Measurements from ENCODE around the gene POTEF. TPM values are rescaled to one million over a fixed set of nuclear protein-coding genes. Genes with fewer than 3 reads are reported as not detected.
"Not testable (repeated sequence)": the region's sequence is repeated elsewhere in the genome, so short reads cannot be mapped to it uniquely, and the experiment has no call there.

POTEF gene
- total RNA-seq, 1 donor from 2014 or later, result not detected

- not testable (repeated sequence) for DNase-seq (ENCODE audit: low read depth); H3K4me3 ChIP-seq (ENCODE audit: low read depth, low read length); H3K27me3 ChIP-seq (ENCODE audit: control insufficient read depth, insufficient read depth, low read length); H3K36me3 ChIP-seq (ENCODE audit: control insufficient read depth, insufficient read depth, low read length)
Measured at GRCh38 chr2:130038265-130038603, 90.8 kb downstream of the POTEF start.

- not testable (repeated sequence) for DNase-seq (ENCODE audit: low read depth); H3K36me3 ChIP-seq (ENCODE audit: control insufficient read depth, insufficient read depth, low read length); H3K4me3 ChIP-seq (ENCODE audit: low read depth, low read length); H3K27me3 ChIP-seq (ENCODE audit: control insufficient read depth, insufficient read depth, low read length)
Measured at GRCh38 chr2:130025931-130026330, 103.1 kb downstream of the POTEF start.

Other genes with a start within 250 kb of the POTEF start
- 0.04 and 0.34 TPM in 2 replicates for gene RAB6C, start 149.6 kb downstream of the POTEF start, total RNA-seq
- gene CCDC74B, start 15.9 kb upstream of the POTEF start, total RNA-seq, result 8.6 and 9.5 TPM in 2 replicates
- 52.8 and 64.8 TPM in 2 replicates for gene SMPD4, start 52.4 kb upstream of the POTEF start, total RNA-seq
- gene MZT2B, start 53.0 kb upstream of the POTEF start, total RNA-seq, result 262 and 276 TPM in 2 replicates
- gene TUBA3E, start 69.2 kb upstream of the POTEF start, total RNA-seq, result not detected in 2 replicates
- gene IMP4, start 213.7 kb upstream of the POTEF start, total RNA-seq, result 121 and 150 TPM in 2 replicates
- gene PTPN18, start 226.8 kb upstream of the POTEF start, total RNA-seq, result 15.9 and 35.6 TPM in 2 replicates